Muscle of back (tissue), 11 donors: ENCODE results near the gene OBSCN. TPM values are rescaled to one million over a fixed set of nuclear protein-coding genes. Genes with fewer than 3 reads are reported as not detected.
A peak's percentile ranks its signal among the peaks of the same experiment; 100 is the strongest.
"Not testable (repeated sequence)": the region's sequence is repeated elsewhere in the genome, so short reads cannot be mapped to it uniquely, and the experiment has no call there.

Experiments
- DNase-seq, 3 donors: peaks; one replicate each; pipeline versions ENCODE4 v3.0.0 to v3.0.0-alpha.2; 2013
- polyA plus RNA-seq, 10 donors: library from polyadenylated mRNA; unstranded; fragments of 120-200 nt; gene quantifications; one replicate each; pipeline ENCODE4 v1.2.1, GENCODE V29; 2013; ENCODE audit not compliant: insufficient read length in 10 of 10

The OBSCN gene
- polyA plus RNA-seq, 10 donors, result 179 to 336 (median 279) TPM

- not testable (repeated sequence) for DNase-seq
Observed at GRCh38 chr1:228188249-228188648, 19.6 kb upstream of the OBSCN start.

- DNase-seq, result no peak
Observed at GRCh38 chr1:228190182-228190581, 17.7 kb upstream of the OBSCN start.

GRCh38 chr1:228190778-228191177 lies 17.1 kb upstream of the OBSCN start:
- DNase-seq, result no peak

GRCh38 chr1:228194436-228194835 lies 13.4 kb upstream of the OBSCN start:
- no peak for DNase-seq

GRCh38 chr1:228194921-228195812 lies 12.7 kb upstream of the OBSCN start:
- no peak for DNase-seq

GRCh38 chr1:228197555-228198147 lies 10.2 kb upstream of the OBSCN start:
- DNase-seq, result peak in 2 of 3 donors; percentile 6 to 51

- no peak for DNase-seq
Observed at GRCh38 chr1:228198977-228199590, 8.8 kb upstream of the OBSCN start.

- peak in 2 of 3 donors; percentile 42 to 75 for DNase-seq
Observed at GRCh38 chr1:228204958-228205357, 2.9 kb upstream of the OBSCN start.

GRCh38 chr1:228205526-228206436 lies 2.1 kb upstream of the OBSCN start:
- DNase-seq, result peak in 1 of 3 donors; percentile 12

- DNase-seq, result peak in 1 of 3 donors; percentile 8
Observed at GRCh38 chr1:228206582-228207351, 1.1 kb upstream of the OBSCN start.

GRCh38 chr1:228207381-228207810 lies 448 bp upstream of the OBSCN start:
- DNase-seq, result no peak

- DNase-seq, result no peak
Observed at GRCh38 chr1:228208831-228209551, 1.1 kb downstream of the OBSCN start.

GRCh38 chr1:228209657-228210056 lies 1.8 kb downstream of the OBSCN start:
- DNase-seq, result no peak

- peak in 1 of 3 donors; percentile 15 for DNase-seq
Observed at GRCh38 chr1:228210076-228210651, 2.3 kb downstream of the OBSCN start.

- no peak for DNase-seq
Observed at GRCh38 chr1:228210712-228211530, 3.1 kb downstream of the OBSCN start.

- no peak for DNase-seq
Observed at GRCh38 chr1:228211531-228212414, 3.9 kb downstream of the OBSCN start.

GRCh38 chr1:228212415-228212965 lies 4.6 kb downstream of the OBSCN start:
- no peak for DNase-seq
